ENCODE measurements around the gene DSCAML1.

DSCAML1 gene

DNA sequence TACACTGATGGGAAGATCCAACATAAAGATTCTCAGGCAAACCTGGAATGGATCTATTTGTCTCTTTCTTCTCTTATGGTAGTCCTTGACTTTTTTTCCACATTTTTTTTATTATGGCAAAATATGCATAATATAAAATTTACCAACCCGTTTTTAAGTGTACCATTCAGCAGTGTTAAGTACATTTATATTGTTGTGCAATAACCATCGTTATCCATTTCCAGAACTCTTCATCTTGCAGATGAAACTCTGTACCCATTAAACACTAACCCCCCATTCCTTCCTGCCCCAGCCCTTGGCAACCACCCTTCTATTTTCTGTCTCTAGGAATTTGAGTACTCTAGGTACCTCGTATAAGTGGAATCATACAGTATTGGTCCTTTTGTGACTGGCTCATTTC lies 99.7 kb downstream of the DSCAML1 start:
- DNase-seq (ENCODE audit: low read depth), result no peak

DNA sequence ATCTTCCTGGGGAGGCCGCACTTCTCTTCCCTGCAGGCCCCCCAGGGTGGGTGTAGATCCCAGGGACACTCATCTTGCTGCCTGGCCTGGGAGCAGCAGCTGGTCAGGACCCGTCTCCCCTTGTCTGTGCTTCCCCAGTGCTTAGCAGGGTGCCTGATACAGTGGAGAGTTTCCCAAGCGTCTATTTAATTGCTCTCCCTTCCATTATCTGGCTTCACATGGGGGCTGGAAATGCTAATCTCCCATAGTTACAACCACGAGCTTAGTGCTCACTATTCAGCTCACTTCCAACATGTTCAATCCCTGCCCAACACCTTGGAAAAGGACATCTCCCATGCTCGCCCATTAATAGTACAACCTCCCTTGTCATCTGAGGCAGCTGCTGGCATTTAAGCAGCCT lies 100.5 kb downstream of the DSCAML1 start:
- no peak for DNase-seq (ENCODE audit: low read depth)

DNA sequence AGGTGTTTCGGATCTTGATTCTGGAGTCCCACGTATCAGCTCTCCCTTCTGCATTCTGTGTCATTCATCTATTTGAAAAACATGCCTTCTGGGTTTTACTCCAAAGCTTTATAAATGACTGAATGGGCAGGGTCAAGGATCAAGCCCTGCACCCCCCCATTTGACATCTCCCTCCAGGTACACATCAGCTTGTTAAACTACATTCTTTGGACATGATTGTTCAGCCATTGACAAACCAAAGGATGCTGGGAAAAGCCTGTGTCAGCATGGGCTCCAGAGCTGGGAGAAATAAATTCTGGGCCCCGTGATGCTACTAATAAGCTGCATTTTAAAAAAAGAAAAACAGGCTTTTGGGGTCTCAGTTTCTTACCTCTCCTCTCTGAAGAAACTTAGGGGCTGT lies 103.7 kb downstream of the DSCAML1 start:
- no peak for DNase-seq (ENCODE audit: low read depth)

DNA sequence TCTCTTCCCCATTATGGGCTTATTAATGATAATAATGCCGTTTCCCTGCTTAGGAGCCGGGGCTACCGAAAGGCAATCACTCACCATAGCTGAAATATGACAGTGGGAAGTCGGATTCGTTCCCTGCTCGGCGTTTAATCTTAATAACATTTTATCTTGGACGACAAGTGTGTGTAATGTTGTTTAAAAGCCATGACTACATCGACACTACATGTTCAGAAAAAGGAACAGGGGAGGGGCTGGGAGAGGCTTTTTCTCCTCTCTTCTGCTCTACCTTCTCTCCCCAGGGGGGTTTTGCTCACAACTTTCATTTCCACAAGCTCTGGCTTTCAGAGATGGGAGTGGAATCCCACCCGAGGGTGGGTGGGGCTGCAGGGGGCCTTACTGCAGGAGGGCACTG lies 105.5 kb downstream of the DSCAML1 start:
- no peak for DNase-seq (ENCODE audit: low read depth)

DNA sequence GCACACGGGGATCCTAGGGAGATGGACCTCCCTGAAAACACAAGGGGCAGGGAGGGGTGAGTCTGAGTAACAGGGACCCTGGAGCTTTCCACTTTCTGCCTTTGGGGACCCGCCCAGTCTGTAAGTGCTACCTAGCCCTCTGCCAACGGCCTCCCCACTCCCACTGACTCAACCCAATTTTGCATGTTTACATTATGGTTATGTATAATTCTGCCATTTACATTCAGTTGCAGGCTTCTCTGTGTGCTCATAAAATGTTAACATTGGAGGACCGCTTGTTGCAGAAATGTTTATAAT lies 105.8 kb downstream of the DSCAML1 start:
- DNase-seq (ENCODE audit: low read depth), result no peak

DNA sequence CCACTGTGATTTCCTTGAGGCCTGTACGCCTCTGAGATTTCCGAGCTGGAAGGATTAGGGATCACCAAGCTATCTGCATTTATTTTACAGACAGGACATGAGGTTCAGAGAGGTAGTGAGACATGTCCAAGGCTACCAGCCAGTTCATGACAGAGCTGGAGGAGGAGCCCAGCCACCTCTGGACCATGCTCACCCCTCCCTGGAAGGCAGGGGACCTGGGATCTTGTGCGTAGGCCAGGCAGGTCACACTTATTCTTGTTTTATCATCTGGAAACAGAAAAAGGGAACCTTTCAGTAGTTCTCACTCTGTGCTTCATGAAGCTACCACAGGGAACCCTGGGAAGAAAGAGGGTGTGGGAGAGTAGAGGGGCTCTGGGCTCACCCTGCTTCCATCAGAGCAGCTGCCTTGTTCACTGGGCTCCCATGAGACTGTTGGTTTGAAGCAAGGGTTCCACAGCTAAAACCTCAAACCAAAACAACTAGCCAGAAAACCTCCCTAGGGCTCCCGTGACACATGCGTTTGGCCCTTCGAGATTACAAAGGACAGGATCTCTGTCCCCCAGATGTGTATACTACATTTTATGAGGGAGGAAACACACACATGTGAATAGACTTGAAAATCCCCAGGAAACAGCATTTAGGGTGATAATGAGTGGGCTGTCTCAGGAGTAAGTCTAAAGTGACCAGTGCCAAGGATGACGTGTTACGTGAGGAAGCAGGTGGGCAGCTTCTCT lies 106.4 kb downstream of the DSCAML1 start:
- DNase-seq (ENCODE audit: low read depth), result no peak

DNA sequence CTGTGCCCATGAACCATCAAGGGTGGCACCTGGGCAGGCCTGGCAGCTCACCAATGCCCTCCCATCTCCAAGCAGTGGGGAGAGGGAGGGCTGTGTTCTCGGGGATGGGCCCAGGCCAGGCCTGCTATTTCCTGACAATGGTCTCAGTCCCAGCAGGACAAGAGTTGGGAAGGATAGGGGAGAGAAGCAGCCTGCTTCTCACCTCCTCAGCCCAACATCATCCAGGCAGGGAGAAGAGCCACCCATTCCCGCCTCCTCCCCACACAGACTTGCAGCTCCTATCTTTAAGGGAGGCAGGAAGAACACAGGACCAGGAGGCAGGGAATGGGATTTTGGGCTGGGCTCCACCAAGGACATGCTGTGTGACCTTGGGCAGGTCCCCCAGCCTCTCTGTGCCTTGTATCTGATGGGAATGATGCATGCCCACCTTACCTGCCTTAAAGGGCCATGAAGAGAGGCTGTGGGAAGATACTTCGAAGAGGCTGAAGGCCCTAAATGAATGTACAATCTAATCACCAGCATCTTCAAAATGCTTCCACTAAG lies 108.7 kb downstream of the DSCAML1 start:
- DNase-seq (ENCODE audit: low read depth), result no peak

DNA sequence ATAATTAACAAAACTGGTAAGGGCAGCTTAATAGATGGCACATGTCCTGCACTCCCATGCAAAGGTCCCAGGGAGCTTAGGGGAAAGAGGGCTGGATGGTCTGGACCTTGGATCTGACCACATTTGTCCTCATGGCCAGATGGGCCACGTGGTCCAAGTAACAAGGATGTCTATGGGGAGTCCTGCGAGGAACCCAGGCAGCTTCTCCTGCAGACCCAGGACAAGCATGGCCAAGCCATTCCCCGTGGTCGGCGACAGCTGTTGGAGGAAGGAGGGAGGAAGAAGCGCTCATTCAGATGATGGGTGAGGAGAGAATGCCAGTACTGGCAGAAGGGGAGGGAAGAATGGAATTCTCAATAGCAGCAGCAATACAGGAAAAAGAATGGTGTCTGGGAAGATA lies 109.2 kb downstream of the DSCAML1 start:
- DNase-seq (ENCODE audit: low read depth), result no peak

DNA sequence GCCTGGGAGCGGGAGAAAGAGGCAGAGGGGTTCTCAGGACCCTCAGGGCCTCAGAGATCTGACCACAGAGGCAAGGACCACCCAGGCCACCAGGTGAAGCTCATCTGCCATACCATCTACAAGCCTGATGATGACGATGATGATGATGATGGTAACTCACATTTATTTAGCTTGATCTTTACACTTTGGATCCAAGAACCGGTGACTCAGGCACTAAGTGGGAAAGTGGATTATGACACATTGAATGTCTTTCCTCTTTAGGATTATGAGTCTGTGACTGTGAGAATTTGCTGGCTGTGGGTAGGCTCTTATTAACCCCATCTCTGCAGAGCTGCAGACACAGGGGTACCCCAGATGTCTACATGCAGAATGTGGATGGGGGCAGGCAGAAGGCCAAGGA lies 110.3 kb downstream of the DSCAML1 start:
- DNase-seq (ENCODE audit: low read depth), result no peak

DNA sequence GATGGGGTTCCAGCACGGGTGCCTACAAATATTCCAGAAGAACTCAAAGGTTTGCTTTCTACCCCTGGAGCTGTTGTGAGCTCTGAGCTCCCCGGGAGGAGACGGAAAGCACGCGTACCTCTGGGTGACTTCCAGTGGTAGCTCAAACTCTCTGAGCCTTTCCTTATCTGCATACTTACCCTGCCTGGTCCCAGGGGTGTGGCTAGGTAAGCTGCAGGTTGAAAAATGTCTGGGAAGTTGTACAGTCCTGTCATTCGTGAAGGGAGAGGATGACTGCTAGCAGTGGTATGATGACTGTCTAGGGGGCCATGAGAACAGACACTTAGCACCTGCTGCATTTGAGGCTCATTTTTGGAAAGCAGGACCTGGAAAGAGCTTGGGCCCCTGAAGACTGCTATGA lies 111.5 kb downstream of the DSCAML1 start:
- no peak for DNase-seq (ENCODE audit: low read depth)

DNA sequence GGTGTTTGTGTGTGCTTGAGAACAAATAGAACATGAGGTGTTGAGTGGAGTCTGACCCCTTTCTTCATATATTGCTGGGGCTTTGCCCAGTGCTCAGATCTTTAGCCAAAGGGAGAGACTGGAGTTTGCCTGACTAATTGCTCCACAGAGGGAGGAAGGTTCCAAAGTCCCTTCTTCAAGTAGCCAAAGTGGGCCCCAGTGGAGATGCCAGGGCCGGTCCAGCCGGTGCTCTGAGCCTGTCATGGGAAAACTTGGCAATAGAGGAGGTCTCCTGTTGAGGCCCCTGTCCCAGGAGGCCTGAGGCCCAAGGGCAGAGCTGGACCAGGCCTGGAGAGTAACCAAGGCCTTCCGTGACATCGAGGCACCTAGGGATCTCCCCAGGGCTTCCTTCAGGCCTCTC lies 112.3 kb downstream of the DSCAML1 start:
- no peak for DNase-seq (ENCODE audit: low read depth)

DNA sequence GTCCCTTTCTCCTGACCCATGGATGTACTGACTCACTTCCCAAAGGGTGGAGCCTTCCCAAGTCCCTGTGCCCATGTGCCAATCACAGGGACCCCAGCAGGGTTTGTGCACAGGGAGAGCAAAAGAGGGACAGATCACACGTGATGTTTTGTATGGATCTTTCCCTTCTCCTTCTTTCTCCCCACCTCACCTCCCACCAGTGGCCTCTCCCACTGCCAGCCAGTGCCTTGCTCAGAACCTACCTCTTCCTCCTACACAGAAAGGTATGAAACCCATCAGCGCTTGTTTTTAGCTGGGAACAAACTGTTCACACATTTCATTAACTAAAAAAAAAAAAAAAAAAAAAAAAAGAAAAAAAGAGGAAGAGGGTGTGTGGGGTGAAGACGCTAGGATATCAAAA lies 112.9 kb downstream of the DSCAML1 start:
- no peak for DNase-seq (ENCODE audit: low read depth)

DNA sequence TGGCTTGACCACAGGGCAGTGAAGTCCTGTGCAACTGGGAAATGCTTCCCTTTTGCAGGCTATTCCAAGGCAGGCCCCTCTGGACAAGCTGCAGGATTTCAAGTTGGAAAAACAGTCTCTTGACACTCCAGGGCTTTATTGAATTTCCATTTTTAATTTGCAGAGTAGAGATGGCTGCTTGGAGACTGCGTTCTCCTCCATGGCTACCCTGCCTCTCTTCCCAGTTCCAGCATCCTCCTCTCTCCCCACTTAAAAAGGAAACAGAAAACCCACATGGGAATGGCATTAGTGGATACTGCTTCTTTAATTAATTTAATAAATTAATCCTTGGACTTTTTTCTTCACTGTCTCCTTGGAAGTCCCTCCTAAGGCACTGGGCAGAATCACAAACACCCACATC lies 115.6 kb downstream of the DSCAML1 start:
- DNase-seq (ENCODE audit: low read depth), result no peak

DNA sequence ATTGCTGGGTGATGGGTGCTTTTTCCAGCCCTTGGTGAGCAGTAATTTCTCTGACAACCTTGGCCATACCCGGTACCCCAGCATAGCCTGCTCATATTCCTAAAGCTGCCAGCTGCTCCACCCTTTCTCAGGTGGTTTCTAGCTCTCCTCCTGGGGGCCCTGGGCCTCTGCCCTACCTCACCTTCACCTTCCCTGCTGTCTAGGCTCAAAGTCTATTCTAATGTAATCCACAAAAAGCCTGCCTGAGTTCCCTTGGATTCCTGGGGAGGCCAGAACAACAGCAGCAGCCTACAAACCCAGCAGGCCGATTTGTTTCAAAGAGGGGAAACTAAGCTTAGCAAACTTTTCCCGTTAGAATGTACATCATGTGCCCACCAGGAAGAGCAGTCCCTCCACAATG lies 117.6 kb downstream of the DSCAML1 start:
- DNase-seq (ENCODE audit: low read depth), result no peak

DNA sequence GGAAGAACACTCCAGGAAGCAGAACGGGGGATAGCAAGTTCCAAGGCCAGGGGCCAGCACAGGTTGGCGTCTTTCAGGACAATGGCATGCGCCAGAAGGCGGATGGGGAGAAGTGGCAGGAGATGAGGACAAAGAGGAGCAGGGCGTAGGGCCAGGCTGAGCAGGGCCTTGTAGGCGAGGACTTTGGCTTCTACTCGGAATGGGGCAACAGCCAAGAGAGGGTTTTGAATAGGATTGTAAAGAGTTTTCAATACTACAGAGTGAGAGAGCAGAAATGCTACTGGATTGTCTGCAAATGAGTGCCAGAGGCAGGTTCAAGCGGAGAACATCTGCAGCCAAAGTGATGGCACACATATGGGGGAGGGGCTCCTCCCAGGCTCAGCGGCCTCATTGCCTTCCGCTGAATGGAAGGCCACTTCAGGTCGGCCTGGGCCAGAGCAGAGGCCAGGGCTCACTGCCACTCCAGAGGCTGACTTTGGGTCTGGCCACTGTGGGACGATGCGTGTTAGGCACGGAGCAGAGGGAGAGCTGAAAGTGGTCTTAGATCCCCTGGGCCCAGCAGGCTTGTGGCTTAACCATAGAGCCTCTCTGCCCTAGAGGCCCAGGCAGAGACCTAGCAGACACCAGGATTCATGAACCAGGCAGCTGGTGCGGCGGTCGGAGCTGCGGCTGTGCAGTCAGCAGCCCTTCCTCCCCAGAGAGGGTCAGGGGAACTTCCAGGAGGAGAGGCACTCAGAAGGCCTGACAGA lies 118.2 kb downstream of the DSCAML1 start:
- DNase-seq (ENCODE audit: low read depth), result no peak

DNA sequence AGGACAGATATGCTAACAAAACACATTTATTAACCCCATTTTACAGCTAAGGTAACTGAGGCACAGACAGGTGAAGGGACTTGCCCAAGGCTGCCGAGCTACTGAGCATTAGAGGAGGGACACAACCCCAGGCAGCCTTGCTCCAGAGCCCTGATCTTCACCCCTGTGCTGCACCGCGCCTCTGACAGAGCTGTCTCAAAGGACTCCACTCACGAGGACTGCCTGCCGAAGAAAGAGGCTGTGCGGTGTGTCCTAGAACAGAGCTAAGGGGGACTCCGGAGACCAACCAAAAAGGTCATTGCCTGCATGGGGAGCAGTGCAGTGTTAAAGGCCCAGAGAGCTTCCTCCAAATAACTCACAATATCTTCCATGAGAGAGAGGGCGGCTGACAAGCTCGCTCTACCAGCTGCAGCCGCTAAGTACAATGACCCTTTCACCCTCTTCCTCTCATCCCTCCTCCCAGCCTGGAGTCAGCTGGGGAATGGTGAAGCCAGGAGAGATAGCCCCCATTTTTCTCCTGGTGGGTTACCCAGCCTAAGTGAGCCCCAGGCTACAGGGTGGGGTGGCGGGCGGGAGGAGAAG lies 119.2 kb downstream of the DSCAML1 start:
- DNase-seq (ENCODE audit: low read depth), result no peak

DNA sequence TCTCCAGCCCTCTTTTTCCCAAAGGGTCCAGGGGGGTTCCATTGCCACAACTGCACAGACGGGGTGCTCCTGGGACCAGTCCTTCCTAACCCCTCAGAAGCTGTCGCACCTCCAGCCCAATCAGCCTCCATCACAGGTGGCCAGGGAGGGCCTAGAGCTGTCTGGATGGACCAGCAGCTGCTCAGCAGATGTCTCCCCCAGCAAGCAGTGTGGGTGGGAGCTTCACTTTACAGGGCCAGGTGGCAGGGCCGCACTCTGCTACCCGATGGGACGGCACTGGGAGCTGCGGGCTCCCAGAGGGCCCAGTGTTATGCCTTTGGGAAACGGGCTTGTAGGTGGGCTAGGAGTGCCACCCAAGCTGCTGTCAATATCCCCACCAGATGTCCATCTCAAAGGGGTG lies 120.5 kb downstream of the DSCAML1 start:
- DNase-seq (ENCODE audit: low read depth), result no peak

DNA sequence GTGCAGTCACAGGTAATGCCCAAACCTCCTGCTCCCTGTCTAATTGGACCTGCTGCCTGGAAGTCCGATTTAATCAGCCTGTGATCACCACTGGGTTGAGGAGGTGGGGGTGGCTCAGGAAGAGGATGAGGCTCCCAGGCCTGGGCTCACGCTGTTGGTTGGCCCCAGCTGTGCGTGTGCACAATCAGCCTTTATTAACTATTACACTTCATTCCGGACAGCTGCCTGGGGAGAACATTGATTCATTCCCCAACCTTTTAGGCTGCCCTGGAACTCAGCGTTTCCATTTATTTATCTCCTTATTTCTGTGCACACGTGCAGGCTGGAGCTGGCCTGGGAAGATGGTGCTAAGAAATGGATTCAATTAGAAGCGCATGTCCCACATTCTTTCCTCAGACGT lies 123.4 kb downstream of the DSCAML1 start:
- DNase-seq (ENCODE audit: low read depth), result no peak

DNA sequence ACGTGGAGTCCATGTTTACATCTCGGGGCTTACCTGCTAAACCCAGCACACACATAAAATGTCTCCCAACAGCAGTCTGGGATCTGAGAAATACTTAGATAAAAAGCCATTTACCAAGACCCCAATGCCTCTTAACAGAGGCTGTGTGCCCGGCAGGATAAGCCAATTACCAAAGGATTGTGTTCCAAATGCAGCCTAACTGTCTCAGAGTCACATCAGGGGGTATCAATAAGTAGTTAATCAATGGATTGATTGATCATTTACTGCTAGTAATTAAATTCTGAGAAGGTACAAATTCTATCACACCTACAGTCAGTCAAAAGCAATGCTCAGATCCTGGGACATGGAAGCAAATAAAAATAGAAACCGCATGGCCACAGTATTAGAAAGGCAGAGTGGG lies 125.6 kb downstream of the DSCAML1 start:
- no peak for DNase-seq (ENCODE audit: low read depth)

DNA sequence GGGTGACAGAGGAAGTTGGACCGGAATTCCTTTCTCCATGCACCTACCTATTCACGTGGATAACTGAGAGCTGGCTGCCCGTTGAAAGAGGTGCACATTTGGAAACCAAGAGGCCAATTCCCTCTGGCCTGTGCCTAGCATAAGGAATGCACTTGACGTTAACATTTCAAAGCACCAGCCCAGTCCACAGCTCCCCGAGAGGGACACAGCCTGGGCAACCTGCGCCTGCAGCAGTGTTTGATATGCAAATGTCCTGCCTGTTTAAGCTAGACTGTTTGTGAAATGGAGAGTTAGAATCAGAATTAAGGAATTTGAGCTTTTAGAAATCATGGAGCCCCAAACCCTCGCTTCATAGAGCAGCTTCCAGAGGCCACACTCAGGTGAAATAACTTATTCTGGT lies 126.1 kb downstream of the DSCAML1 start:
- DNase-seq (ENCODE audit: low read depth), result no peak

DNA sequence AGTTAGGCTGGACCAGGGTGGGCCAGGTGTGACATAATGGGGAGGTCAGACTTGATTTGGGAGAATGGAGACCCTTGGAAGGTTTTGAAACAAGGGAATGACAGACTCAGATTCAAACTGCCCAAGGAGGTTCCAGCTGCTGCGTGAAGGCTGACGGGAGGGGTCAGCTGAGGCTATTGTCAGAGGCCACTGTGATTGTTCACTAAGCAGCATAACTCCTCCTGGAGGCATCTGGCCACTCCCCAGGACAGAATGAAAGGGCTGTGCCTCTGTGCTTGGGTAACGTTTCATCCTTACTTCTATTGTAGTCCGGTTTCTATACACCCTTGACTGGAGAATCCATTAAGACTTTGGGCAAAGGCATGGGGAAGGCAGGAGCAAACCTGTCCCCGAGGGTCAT lies 126.6 kb downstream of the DSCAML1 start:
- no peak for DNase-seq (ENCODE audit: low read depth)

DNA sequence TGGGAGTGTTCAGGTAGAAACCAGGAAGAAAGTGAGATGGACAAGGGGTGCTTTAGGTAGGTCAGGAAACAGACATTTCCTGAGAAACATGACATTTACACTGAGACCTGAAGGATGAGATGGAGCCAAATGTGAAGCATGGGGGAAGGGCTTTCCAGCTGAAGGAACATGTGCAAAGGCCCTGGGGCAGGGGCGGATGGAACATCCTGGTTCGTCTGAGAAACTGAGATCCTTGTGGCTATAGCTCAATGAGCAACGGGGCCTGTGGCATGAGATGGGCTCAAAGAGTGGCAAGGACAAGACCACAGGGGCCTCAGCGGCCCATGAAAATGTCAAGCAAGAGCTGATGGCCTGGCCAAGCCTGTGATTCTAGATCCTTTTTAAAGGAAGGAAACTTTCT lies 127.4 kb downstream of the DSCAML1 start:
- DNase-seq (ENCODE audit: low read depth), result no peak

DNA sequence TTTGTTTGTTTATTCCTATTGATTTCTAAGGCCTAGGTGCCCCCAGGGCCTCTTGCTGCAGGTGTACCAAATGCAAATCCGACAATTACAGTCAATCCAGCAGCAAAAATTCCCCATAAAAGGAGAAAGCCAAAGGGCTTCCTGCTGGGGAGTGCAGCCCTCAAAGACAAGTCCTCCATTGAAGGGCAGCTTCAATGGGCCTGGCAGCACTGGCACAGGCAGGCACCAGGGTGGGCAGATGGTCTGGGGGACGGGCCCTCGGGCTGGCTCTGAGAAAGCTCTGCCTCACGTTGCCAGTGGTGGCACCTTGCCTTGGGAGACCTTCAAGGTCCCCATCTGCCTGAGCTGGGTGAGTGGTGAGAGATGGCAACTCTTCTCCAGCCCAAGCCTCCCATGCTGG lies 128.0 kb downstream of the DSCAML1 start:
- no peak for DNase-seq (ENCODE audit: low read depth)

Data from stimulated activated CD8-positive, alpha-beta memory T cell treated with anti-CD3 and anti-CD28 coated beads, Interleukin-4, amount 100 ng/mL, for 24 hours (primary cell).